ENCODE results near the gene ROR2. TPM values are rescaled to one million over a fixed set of nuclear protein-coding genes. Genes with fewer than 3 reads are reported as not detected.

Gene ROR2
- total RNA-seq, 1 experiment from 2014 or later: 0.11 TPM

- in situ Hi-C loops (cut with HindIII; ENCODE audit: low pct_unique_long_range_greater_than_20kb, low sequenced_read_pairs): no loop called here
- DNase-seq (ENCODE audit: low read depth, low spot score): no peak
Measured at GRCh38 chr9:91841591-91841990, 108.4 kb downstream of the ROR2 start.

- in situ Hi-C loops (cut with HindIII; ENCODE audit: low pct_unique_long_range_greater_than_20kb, low sequenced_read_pairs): no loop called here
- DNase-seq (ENCODE audit: low read depth, low spot score): no peak
Measured at GRCh38 chr9:91840882-91841281, 109.1 kb downstream of the ROR2 start.

- in situ Hi-C loops (cut with HindIII; ENCODE audit: low pct_unique_long_range_greater_than_20kb, low sequenced_read_pairs): no loop called here
- DNase-seq (ENCODE audit: low read depth, low spot score): no peak
Measured at GRCh38 chr9:91840469-91840868, 109.6 kb downstream of the ROR2 start.

- DNase-seq (ENCODE audit: low read depth, low spot score): no peak
- in situ Hi-C loops (cut with HindIII; ENCODE audit: low pct_unique_long_range_greater_than_20kb, low sequenced_read_pairs): no loop called here
Measured at GRCh38 chr9:91839926-91840465, 110.0 kb downstream of the ROR2 start.

GRCh38 chr9:91837981-91838731 is 111.9 kb downstream of the ROR2 start:
- in situ Hi-C loops (cut with HindIII; ENCODE audit: low pct_unique_long_range_greater_than_20kb, low sequenced_read_pairs): no loop called here
- no peak for DNase-seq (ENCODE audit: low read depth, low spot score)

- DNase-seq (ENCODE audit: low read depth, low spot score): no peak
- in situ Hi-C loops (cut with HindIII; ENCODE audit: low pct_unique_long_range_greater_than_20kb, low sequenced_read_pairs): no loop called here
Measured at GRCh38 chr9:91836515-91836914, 113.5 kb downstream of the ROR2 start.

GRCh38 chr9:91835632-91836031 is 114.4 kb downstream of the ROR2 start:
- no peak for DNase-seq (ENCODE audit: low read depth, low spot score)
- in situ Hi-C loops (cut with HindIII; ENCODE audit: low pct_unique_long_range_greater_than_20kb, low sequenced_read_pairs): no loop called here

GRCh38 chr9:91835216-91835615 is 114.8 kb downstream of the ROR2 start:
- in situ Hi-C loops (cut with HindIII; ENCODE audit: low pct_unique_long_range_greater_than_20kb, low sequenced_read_pairs): no loop called here
- DNase-seq (ENCODE audit: low read depth, low spot score): no peak

- in situ Hi-C loops (cut with HindIII; ENCODE audit: low pct_unique_long_range_greater_than_20kb, low sequenced_read_pairs): no loop called here
Measured at GRCh38 chr9:91834740-91835139, 115.3 kb downstream of the ROR2 start.

GRCh38 chr9:91833878-91834255 is 116.2 kb downstream of the ROR2 start:
- in situ Hi-C loops (cut with HindIII; ENCODE audit: low pct_unique_long_range_greater_than_20kb, low sequenced_read_pairs): no loop called here

More at GRCh38 chr9:91834740-91835139, 115.3 kb downstream of the ROR2 start:
- no peak for DNase-seq (ENCODE audit: low read depth, low spot score)

GRCh38 chr9:91833096-91833877 is 116.7 kb downstream of the ROR2 start:
- no peak for DNase-seq (ENCODE audit: low read depth, low spot score)
- in situ Hi-C loops (cut with HindIII; ENCODE audit: low pct_unique_long_range_greater_than_20kb, low sequenced_read_pairs): no loop called here

More at GRCh38 chr9:91833878-91834255, 116.2 kb downstream of the ROR2 start:
- DNase-seq (ENCODE audit: low read depth, low spot score): no peak

GRCh38 chr9:91832322-91832721 is 117.7 kb downstream of the ROR2 start:
- DNase-seq (ENCODE audit: low read depth, low spot score): no peak
- in situ Hi-C loops (cut with HindIII; ENCODE audit: low pct_unique_long_range_greater_than_20kb, low sequenced_read_pairs): no loop called here

- in situ Hi-C loops (cut with HindIII; ENCODE audit: low pct_unique_long_range_greater_than_20kb, low sequenced_read_pairs): no loop called here
- no peak for DNase-seq (ENCODE audit: low read depth, low spot score)
Measured at GRCh38 chr9:91825866-91826265, 124.2 kb downstream of the ROR2 start.

GRCh38 chr9:91825422-91825821 is 124.6 kb downstream of the ROR2 start:
- no peak for DNase-seq (ENCODE audit: low read depth, low spot score)
- in situ Hi-C loops (cut with HindIII; ENCODE audit: low pct_unique_long_range_greater_than_20kb, low sequenced_read_pairs): no loop called here

GRCh38 chr9:91824601-91825305 is 125.3 kb downstream of the ROR2 start:
- no peak for DNase-seq (ENCODE audit: low read depth, low spot score)
- in situ Hi-C loops (cut with HindIII; ENCODE audit: low pct_unique_long_range_greater_than_20kb, low sequenced_read_pairs): no loop called here

- in situ Hi-C loops (cut with HindIII; ENCODE audit: low pct_unique_long_range_greater_than_20kb, low sequenced_read_pairs): no loop called here
- DNase-seq (ENCODE audit: low read depth, low spot score): no peak
Measured at GRCh38 chr9:91824151-91824550, 125.9 kb downstream of the ROR2 start.

GRCh38 chr9:91820949-91821880 is 128.8 kb downstream of the ROR2 start:
- no peak for DNase-seq (ENCODE audit: low read depth, low spot score)
- in situ Hi-C loops (cut with HindIII; ENCODE audit: low pct_unique_long_range_greater_than_20kb, low sequenced_read_pairs): no loop called here
